Measurements from ENCODE around the gene KDM4B. TPM values are rescaled to one million over a fixed set of nuclear protein-coding genes. Genes with fewer than 3 reads are reported as not detected.
A peak's percentile ranks its signal among the peaks of the same experiment; 100 is the strongest.
"Not testable (repeated sequence)": the region's sequence is repeated elsewhere in the genome, so short reads cannot be mapped to it uniquely, and the experiment has no call there.

The KDM4B gene
- total RNA-seq, 1 donor from 2014 or later = 20.9 TPM

GRCh38 chr19:5012688-5013457 is 44.0 kb downstream of the KDM4B start:
- DNase-seq (ENCODE audit: low spot score) = no peak

- DNase-seq (ENCODE audit: low spot score) = no peak
These were observed 44.8 kb downstream of the KDM4B start for GRCh38 chr19:5013761-5014160.

- no peak for DNase-seq (ENCODE audit: low spot score)
These were observed 46.0 kb downstream of the KDM4B start for GRCh38 chr19:5014941-5015340.

GRCh38 chr19:5016268-5016667 is 47.4 kb downstream of the KDM4B start:
- DNase-seq (ENCODE audit: low spot score) = no peak

- no peak for DNase-seq (ENCODE audit: low spot score)
These were observed 47.9 kb downstream of the KDM4B start for GRCh38 chr19:5016781-5017180.

- no peak for DNase-seq (ENCODE audit: low spot score)
These were observed 48.3 kb downstream of the KDM4B start for GRCh38 chr19:5017235-5017634.

GRCh38 chr19:5018224-5019015 is 49.5 kb downstream of the KDM4B start:
- DNase-seq (ENCODE audit: low spot score) = no peak

GRCh38 chr19:5020368-5020767 is 51.5 kb downstream of the KDM4B start:
- no peak for DNase-seq (ENCODE audit: low spot score)

GRCh38 chr19:5021046-5021445 is 52.1 kb downstream of the KDM4B start:
- DNase-seq (ENCODE audit: low spot score) = no peak

- DNase-seq (ENCODE audit: low spot score) = no peak
These were observed 53.4 kb downstream of the KDM4B start for GRCh38 chr19:5022066-5022860.

GRCh38 chr19:5023128-5023571 is 54.2 kb downstream of the KDM4B start:
- DNase-seq (ENCODE audit: low spot score) = no peak

GRCh38 chr19:5024282-5024681 is 55.4 kb downstream of the KDM4B start:
- DNase-seq (ENCODE audit: low spot score) = no peak

GRCh38 chr19:5025027-5025426 is 56.1 kb downstream of the KDM4B start:
- no peak for DNase-seq (ENCODE audit: low spot score)

- DNase-seq (ENCODE audit: low spot score) = no peak
These were observed 57.9 kb downstream of the KDM4B start for GRCh38 chr19:5026706-5027273.

GRCh38 chr19:5028229-5028886 is 59.4 kb downstream of the KDM4B start:
- DNase-seq (ENCODE audit: low spot score) = no peak

GRCh38 chr19:5029596-5029995 is 60.7 kb downstream of the KDM4B start:
- not testable (repeated sequence) for DNase-seq (ENCODE audit: low spot score)

GRCh38 chr19:5030136-5030820 is 61.4 kb downstream of the KDM4B start:
- DNase-seq (ENCODE audit: low spot score) = no peak

GRCh38 chr19:5030822-5031221 is 61.9 kb downstream of the KDM4B start:
- DNase-seq (ENCODE audit: low spot score) = no peak

- DNase-seq (ENCODE audit: low spot score) = peak; percentile 78
These were observed 62.6 kb downstream of the KDM4B start for GRCh38 chr19:5031231-5032100.

Measured in umbilical cord (tissue), 2 donors.